NCI-H1092 treated with DMSO at 0.1 percent for 48 hours (cell line): ENCODE measurements around the gene KCNAB2.
"Not testable (repeated sequence)": the region's sequence is repeated elsewhere in the genome, so short reads cannot be mapped to it uniquely, and the experiment has no call there.

ENCODE experiments used
- DNase-seq: peaks from one replicate; lab custom pipeline; 2025; lab: John Stamatoyannopoulos, UW

Gene KCNAB2

GRCh38 chr1:6010554-6010953 lies 35.1 kb upstream of the KCNAB2 start:
- no peak for DNase-seq

- no peak for DNase-seq
Observed at GRCh38 chr1:6011161-6011945, 34.3 kb upstream of the KCNAB2 start.

GRCh38 chr1:6011946-6012258 lies 33.8 kb upstream of the KCNAB2 start:
- DNase-seq, result no peak

GRCh38 chr1:6012529-6013318 lies 33.0 kb upstream of the KCNAB2 start:
- DNase-seq, result no peak

GRCh38 chr1:6013491-6013890 lies 32.2 kb upstream of the KCNAB2 start:
- DNase-seq, result no peak

- no peak for DNase-seq
Observed at GRCh38 chr1:6014130-6014999, 31.3 kb upstream of the KCNAB2 start.

- no peak for DNase-seq
Observed at GRCh38 chr1:6016191-6016865, 29.4 kb upstream of the KCNAB2 start.

- not testable (repeated sequence) for DNase-seq
Observed at GRCh38 chr1:6017654-6018053, 28.0 kb upstream of the KCNAB2 start.

- DNase-seq, result no peak
Observed at GRCh38 chr1:6019166-6019845, 26.4 kb upstream of the KCNAB2 start.

- no peak for DNase-seq
Observed at GRCh38 chr1:6022193-6022592, 23.5 kb upstream of the KCNAB2 start.

GRCh38 chr1:6023346-6023745 lies 22.3 kb upstream of the KCNAB2 start:
- no peak for DNase-seq

- no peak for DNase-seq
Observed at GRCh38 chr1:6024376-6024775, 21.3 kb upstream of the KCNAB2 start.

- no peak for DNase-seq
Observed at GRCh38 chr1:6025269-6026094, 20.2 kb upstream of the KCNAB2 start.

- peak; percentile 90 for DNase-seq
Observed at GRCh38 chr1:6026095-6026809, 19.4 kb upstream of the KCNAB2 start.

- no peak for DNase-seq
Observed at GRCh38 chr1:6027591-6027990, 18.1 kb upstream of the KCNAB2 start.

GRCh38 chr1:6028042-6028850 lies 17.4 kb upstream of the KCNAB2 start:
- DNase-seq, result no peak

- no peak for DNase-seq
Observed at GRCh38 chr1:6029351-6029750, 16.3 kb upstream of the KCNAB2 start.

GRCh38 chr1:6030132-6030531 lies 15.6 kb upstream of the KCNAB2 start:
- no peak for DNase-seq
